ENCODE results near the gene ANKRD34C. TPM values are rescaled to one million over a fixed set of nuclear protein-coding genes. Genes with fewer than 3 reads are reported as not detected.
A peak's percentile ranks its signal among the peaks of the same experiment; 100 is the strongest.

ANKRD34C gene
- total RNA-seq, 1 experiment from 2014 or later = not detected

GRCh38 chr15:79283252-79284048, 928 bp downstream of the ANKRD34C start:
- ChIA-PET POLR2A (no interaction called here), CTCF (interaction anchor here (0.9 to 1.8 kb wide), 6 partner anchors 27 to 99 kb away, joined by 3 to 7 read pairs (median 3); partner anchors contain the start of gene TMED3)
- Mint-ChIP-seq H3K4me1 (peaks cover 9% of the 10 kb centered on the region), H3K4me3 (peak overlapping the region; percentile 71), H3K27ac (no peak overlapping the region), H3K27me3 (ENCODE audit: low read depth) (peaks cover 82% of the 10 kb centered on the region), H3K36me3 (no peaks in the 10 kb centered on the region), H3K9me3 (no peaks in the 10 kb centered on the region)
- DNase-seq (ENCODE audit: low spot score) (peak; percentile 81), ATAC-seq (peak; percentile 90)
- peak; percentile 55; the same call in 1 of the 2 replicates for TF ChIP-seq ZBTB43 (CRISPR knock-in tag; IDR thresholded peaks at IDR 0.05)
- TF ChIP-seq FOXP4 (CRISPR knock-in tag; IDR thresholded peaks at IDR 0.05) = peak; percentile 93
- TF ChIP-seq ZNF512 (CRISPR knock-in tag; IDR thresholded peaks at IDR 0.05; ENCODE audit: borderline replicate concordance) = no peak
- TF ChIP-seq ZNF416 (CRISPR knock-in tag; IDR thresholded peaks at IDR 0.05) = no peak
- no peak for TF ChIP-seq ERG (CRISPR knock-in tag; IDR thresholded peaks at IDR 0.05)
- 0 out of 2 replicates have a peak, but pooled peaks have one; percentile 17 for TF ChIP-seq SP1 (CRISPR knock-in tag; conservative IDR thresholded peaks at IDR 0.05)
- TF ChIP-seq PRDM15 (CRISPR knock-in tag; IDR thresholded peaks at IDR 0.05) = no peak
- peak; percentile 87; the same call in 1 of the 2 replicates for TF ChIP-seq JUN (CRISPR knock-in tag; IDR thresholded peaks at IDR 0.05)
- TF ChIP-seq AR (CRISPR knock-in tag; IDR thresholded peaks at IDR 0.05) = no peak
- TF ChIP-seq PREB (CRISPR knock-in tag; IDR thresholded peaks at IDR 0.05; ENCODE audit: borderline replicate concordance) = peak; percentile 55; the same call in 1 of the 2 replicates
- TF ChIP-seq RORB (CRISPR knock-in tag; IDR thresholded peaks at IDR 0.05) = no peak
- TF ChIP-seq ZNF396 (CRISPR knock-in tag; IDR thresholded peaks at IDR 0.05; ENCODE audit: borderline replicate concordance) = no peak
- no peak for TF ChIP-seq E2F4 (CRISPR knock-in tag; IDR thresholded peaks at IDR 0.05; ENCODE audit: borderline replicate concordance, low read depth)
- TF ChIP-seq ZNF281 (CRISPR knock-in tag; IDR thresholded peaks at IDR 0.05) = peak; percentile 70; the same call in 1 of the 2 replicates

All from WTC11 (cell line).